HT1080 (cell line): Measurements from ENCODE around the gene NPY4R. TPM values are rescaled to one million over a fixed set of nuclear protein-coding genes. Genes with fewer than 3 reads are reported as not detected.
"Not testable (repeated sequence)": the region's sequence is repeated elsewhere in the genome, so short reads cannot be mapped to it uniquely, and the experiment has no call there.

Experiments used
- DNase-seq: peaks from one replicate; pipeline ENCODE4 v3.0.0-alpha.2; 2015; ENCODE audit warnings: low read depth
- total RNA-seq: library from RNA; depleted of rRNA; stranded (reverse); fragments of >200 nt; shearing (Covaris generic); gene quantifications from 2 replicates; pipeline ENCODE4 v1.2.3, GENCODE V29; 2014; rRNA removed

The NPY4R gene
- total RNA-seq, 1 experiment from 2014 or later = not detected

GRCh38 chr10:46457071-46457470 lies 8.7 kb downstream of the NPY4R start:
- not testable (repeated sequence) for DNase-seq

GRCh38 chr10:46455992-46456391 lies 9.8 kb downstream of the NPY4R start:
- not testable (repeated sequence) for DNase-seq

GRCh38 chr10:46451365-46451764 lies 14.4 kb downstream of the NPY4R start:
- not testable (repeated sequence) for DNase-seq

GRCh38 chr10:46450829-46451228 lies 14.9 kb downstream of the NPY4R start:
- not testable (repeated sequence) for DNase-seq

- DNase-seq = not testable (repeated sequence)
These were observed 18.3 kb downstream of the NPY4R start for GRCh38 chr10:46447439-46447838.

- not testable (repeated sequence) for DNase-seq
These were observed 20.2 kb downstream of the NPY4R start for GRCh38 chr10:46445389-46446122.

GRCh38 chr10:46443422-46443821 lies 22.3 kb downstream of the NPY4R start:
- DNase-seq = not testable (repeated sequence)

GRCh38 chr10:46442706-46443275 lies 23.0 kb downstream of the NPY4R start:
- DNase-seq = not testable (repeated sequence)

- not testable (repeated sequence) for DNase-seq
These were observed 23.9 kb downstream of the NPY4R start for GRCh38 chr10:46441837-46442278.

- not testable (repeated sequence) for DNase-seq
These were observed 24.8 kb downstream of the NPY4R start for GRCh38 chr10:46440942-46441341.

- DNase-seq = not testable (repeated sequence)
These were observed 42.2 kb downstream of the NPY4R start for GRCh38 chr10:46423550-46423949.

GRCh38 chr10:46419570-46420379 lies 46.0 kb downstream of the NPY4R start:
- DNase-seq = not testable (repeated sequence)

GRCh38 chr10:46418283-46418682 lies 47.5 kb downstream of the NPY4R start:
- not testable (repeated sequence) for DNase-seq

- not testable (repeated sequence) for DNase-seq
These were observed 50.5 kb downstream of the NPY4R start for GRCh38 chr10:46415291-46415690.

GRCh38 chr10:46412665-46413064 lies 53.1 kb downstream of the NPY4R start:
- not testable (repeated sequence) for DNase-seq

GRCh38 chr10:46411123-46411522 lies 54.6 kb downstream of the NPY4R start:
- not testable (repeated sequence) for DNase-seq

Other genes starting within 250 kb of the NPY4R start
- 0.63 TPM in 1 of 2 replicates, not detected in the other for gene ANTXRL, start 179.0 kb downstream of the NPY4R start, total RNA-seq
- 0.47 and 0.58 TPM in 2 replicates for gene ANXA8L1, start 90.2 kb downstream of the NPY4R start, total RNA-seq
- gene GPRIN2, start 90.7 kb upstream of the NPY4R start, total RNA-seq = not detected in 2 replicates
- 0.07 and 0.08 TPM in 2 replicates for gene SYT15, start 113.2 kb upstream of the NPY4R start, total RNA-seq